Stimulated activated CD4-positive, alpha-beta T cell treated with anti-CD3 and anti-CD28 coated beads, Interleukin-4, amount 100 ng/mL, for 1 hour (primary cell): ENCODE measurements around the gene FUT1.
"Not testable (repeated sequence)": the region's sequence is repeated elsewhere in the genome, so short reads cannot be mapped to it uniquely, and the experiment has no call there.

ENCODE experiments used
- DNase-seq: peaks from one replicate; pipeline ENCODE4 v3.0.0-alpha.2; 2020

FUT1 gene

DNA sequence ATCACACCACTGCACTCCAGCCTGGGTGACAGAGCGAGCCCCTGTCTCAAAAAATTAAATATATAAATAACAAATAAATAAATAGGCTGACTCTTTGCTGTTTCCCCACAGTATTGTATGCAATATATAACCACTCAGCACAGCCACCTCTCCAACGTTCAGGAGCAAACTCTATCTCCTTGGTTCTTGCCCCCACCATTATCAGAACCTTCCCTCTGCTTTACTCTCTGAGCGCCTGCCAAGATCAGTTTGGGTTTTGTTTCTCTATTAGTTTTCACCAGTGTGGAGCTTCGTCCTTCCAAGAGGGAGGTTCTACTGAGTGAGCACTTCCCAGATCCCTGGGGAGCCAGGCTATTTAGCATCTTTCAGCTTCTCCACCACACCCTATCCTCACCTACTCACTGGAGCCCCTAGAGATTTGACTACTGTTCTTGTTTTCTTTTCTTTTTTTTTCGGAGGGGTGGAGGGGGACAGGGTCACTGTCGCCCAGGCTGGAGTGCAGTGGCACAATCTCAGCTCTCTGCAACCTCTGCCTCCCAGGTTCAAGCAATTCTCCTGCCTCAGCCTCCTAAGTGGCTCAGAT is 15.8 kb upstream of the FUT1 start:
- not testable (repeated sequence) for DNase-seq

DNA sequence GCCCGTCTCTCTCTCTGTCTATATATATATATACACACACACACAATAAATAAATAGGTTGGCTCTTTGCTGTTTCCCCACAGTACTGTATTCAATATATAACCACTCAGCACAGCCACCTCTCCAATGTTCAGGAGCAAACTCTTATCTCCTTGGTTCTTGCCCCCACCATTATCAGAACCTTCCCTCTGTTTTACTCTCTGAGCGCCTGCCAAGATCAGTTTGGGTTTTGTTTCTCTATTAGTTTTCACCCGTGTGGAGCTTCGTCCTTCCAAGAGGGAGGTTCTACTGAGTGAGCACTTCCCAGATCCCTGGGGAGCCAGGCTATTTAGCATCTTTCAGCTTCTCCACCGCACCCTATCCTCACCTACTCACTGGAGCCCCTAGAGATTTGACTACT is 13.4 kb upstream of the FUT1 start:
- DNase-seq: not testable (repeated sequence)

DNA sequence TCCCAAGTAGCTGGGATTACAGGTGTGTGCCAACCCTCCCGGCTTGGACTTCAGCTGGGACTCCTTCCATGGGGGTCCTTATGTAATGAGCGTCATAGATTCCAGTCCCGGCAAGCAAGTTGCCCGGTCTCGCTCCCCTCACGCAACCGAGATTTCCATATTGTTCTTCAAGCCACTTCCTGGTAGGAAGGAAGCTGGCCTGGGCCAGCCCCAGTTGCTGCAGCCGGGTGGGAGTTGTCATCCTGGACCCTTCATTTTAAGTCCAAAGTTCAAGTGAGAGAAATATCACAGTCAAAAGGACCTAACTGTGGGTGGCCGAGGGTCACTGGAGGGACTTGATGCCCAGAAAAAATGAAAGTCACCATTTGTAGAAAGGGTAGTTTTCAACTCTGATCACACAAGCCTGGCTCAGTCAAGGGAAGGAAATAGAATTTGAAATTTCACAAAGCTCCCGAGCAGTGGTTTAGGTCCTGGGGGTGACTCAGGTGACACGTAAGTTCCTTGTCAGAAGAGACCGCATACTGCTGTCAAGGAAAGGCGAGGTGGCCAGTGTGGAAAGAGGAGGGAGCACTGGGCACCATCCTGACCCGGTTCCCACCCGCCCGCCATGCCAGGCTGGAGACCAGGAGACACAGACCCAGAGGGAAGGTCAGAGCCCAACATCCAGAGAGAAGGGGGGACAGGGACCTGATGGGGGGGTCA is 8.2 kb upstream of the FUT1 start:
- no peak for DNase-seq

DNA sequence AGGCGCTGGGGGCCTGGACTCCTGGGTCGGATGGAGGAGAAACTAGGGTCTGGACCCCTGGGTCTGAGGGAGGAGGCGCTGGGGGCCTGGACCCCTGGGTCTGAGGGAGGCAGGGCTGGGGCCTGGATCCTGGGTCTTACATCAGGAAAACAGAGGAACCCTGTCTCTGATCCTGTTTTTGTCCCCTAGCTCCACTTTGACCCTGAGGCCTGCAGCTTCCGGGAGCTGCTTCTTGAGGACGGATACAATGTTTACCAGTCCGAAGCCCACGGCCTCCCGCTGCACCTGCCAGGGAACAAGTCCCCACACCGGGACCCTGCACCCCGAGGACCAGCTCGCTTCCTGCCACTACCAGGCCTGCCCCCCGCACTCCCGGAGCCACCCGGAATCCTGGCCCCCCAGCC is 5.3 kb upstream of the FUT1 start:
- DNase-seq: no peak

DNA sequence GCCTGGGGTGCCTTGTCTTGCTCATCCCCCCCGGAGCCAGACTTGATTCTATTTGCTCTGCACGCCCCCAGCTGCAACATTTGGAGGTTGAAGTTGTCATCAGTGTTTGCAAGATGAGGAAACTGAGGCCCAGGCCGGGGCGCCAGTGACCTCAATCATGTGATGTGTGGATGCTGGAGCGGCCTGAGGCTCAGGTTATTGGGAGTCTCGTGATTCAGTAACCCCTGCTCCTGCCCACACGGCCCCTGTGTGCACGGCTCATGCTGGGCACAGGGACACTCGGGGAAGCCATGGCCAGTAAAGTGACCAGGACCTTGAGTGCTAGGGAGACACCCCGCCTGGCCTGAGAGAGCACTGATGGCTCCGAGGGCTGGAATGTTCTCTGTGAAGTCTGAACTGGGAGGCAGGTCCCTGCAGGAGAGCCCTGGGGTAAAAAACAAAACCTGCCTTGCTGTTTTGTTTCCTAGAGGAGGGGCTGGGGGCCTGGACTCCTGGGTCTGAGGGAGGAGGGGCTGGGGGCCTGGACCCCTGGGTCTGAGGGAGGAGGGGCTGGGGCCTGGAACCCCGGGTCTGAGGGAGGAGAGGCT is 4.7 kb upstream of the FUT1 start:
- DNase-seq: no peak

DNA sequence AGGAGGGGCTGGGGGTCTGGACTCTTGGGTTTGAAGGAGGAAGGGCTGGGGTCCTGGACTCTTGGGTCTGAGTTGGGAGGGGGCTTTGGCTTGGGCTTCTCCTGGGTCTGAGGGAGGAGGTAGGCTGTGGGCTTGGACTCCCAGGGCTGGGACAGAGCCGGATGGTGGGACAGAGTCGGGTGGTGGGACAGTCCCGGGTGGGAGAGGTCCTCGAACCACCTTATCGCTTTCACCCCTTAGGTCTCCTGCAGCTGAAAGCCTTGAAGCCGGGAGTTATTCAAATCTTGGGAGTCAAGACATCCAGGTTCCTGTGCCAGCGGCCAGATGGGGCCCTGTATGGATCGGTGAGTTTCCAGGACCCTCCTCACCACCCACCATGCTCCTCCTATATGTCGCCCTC is 4.2 kb upstream of the FUT1 start:
- no peak for DNase-seq

DNA sequence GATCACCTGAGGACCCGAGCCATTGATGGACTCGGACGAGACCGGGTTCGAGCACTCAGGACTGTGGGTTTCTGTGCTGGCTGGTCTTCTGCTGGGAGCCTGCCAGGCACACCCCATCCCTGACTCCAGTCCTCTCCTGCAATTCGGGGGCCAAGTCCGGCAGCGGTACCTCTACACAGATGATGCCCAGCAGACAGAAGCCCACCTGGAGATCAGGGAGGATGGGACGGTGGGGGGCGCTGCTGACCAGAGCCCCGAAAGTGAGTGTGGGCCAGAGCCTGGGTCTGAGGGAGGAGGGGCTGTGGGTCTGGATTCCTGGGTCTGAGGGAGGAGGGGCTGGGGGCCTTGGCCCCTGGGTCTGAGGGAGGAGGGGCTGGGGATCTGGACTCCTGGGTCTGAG is 3.8 kb upstream of the FUT1 start:
- no peak for DNase-seq

DNA sequence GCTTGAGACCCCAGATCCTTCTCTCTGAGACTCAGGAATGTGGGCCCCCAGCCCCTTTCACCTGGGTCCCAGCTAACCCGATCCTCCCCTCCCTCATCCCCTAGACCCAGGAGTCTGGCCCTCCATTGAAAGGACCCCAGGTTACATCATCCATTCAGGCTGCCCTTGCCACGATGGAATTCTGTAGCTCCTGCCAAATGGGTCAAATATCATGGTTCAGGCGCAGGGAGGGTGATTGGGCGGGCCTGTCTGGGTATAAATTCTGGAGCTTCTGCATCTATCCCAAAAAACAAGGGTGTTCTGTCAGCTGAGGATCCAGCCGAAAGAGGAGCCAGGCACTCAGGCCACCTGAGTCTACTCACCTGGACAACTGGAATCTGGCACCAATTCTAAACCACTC is 3.3 kb upstream of the FUT1 start:
- no peak for DNase-seq

DNA sequence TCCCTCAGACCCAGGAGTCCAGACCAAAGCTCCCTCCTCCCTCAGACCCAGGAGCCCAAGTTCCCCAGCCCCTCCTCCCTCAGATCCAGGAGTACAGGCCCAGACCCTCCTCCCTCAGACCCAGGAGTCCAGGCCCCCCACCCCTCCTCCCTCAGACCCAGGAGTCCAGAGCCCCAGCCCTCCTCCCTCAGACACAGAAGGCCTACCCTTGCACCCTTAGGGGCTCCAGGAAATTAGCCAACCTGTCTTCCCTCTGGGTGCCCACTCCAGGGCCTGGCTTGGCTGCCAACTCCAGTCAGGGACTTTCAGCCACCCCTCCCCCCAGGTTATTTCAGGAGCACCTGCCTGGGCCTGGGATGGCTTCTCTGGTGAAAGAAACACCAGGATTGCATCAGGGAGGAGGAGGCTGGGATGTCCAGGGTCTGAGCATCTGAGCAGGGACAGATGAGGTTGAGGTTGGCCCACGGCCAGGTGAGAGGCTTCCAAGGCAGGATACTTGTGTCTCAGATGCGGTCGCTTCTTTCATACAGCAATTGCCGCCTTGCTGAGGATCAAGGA is 2.7 kb upstream of the FUT1 start, which contains the start of gene FGF21:
TSS of gene FGF21 (plus strand) at position 441 of the 558 bp plus-strand sequence. CDS start 713 bp downstream, outside the sequence.
- no peak for DNase-seq

DNA sequence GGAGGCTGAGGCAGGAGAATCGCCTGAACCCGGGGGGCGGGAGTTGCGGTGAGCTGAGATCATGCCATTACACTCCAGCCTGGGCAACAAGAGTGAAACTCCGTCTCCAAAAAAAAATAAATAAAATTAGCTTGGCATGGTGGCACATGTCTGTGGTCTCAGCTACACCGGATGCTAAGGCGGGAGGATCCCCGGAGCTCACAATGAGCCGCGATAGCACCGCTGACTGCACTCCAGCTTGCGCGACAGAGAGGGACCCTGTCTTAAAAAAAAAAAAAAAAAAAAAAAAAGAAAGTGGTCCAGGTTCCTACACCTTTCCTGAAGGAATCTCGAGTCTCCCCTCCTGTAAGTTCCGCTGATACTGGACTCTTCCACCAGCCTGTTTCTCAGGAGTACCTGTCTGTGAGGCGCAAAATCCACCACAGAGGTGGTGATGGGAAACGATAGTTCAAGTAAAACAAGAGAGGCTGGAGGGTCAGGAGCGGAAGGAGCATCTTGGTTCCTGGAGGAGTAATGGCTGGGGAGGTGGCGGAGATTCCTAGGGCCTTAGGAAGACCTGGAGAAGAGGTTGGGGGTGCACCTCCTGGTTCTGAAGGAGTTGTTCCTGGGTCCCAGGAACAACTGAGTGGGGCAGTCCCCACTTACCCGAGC is 471 bp downstream of the FUT1 start:
- DNase-seq: no peak

DNA sequence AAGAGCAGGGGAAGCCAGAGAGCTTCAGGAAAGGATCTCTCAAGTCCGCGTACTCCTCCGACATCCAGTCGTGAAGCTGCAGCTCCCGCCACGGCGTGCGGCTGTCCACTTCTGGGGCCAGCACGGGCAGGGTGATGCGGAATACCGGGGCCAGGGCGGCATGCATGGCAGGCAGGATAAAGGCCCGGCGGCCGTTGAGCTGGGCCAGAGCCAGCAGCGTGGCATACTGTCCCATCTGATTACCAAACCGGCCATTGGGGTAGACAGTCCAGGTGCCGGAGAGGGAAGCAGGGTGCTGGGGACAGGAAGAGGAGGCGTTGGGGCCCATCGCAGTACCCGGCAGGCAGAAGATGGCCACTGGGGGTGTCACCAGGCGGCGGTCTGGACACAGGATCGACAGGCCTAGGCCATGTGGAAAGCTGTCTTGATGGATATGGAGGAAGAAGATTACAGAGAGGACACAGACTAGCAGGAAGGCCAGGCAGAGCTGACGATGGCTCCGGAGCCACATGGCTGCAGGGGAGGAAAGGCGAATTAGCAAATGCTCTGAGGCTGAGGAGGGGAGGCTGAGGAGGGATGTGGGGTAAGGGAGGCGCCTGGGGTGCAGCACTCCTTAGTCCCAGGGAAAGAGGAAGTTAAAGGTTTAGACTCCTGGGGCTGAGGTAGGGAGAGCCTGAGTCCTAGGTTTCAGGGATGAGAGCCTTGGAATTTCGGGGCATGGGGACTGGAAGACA is 1.5 kb downstream of the FUT1 start:
- no peak for DNase-seq

DNA sequence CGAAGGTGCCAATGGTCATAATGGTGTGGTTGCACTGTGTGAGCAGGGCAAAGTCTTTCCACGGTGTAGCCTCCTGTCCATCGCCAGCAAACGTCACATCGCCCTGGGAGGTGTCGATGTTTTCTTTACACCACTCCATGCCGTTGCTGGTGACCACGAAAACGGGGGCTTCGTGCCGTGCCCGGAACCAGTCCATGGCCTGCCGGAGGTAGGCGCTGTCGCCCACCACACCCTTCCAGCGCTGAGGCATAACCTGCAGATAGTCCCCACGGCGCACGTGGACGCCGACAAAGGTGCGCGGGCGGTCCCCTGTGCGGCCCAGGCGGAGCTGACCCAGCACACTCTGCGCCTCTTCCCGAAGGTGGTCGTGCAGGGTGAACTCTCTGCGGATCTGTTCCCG is 2.1 kb downstream of the FUT1 start:
- no peak for DNase-seq

DNA sequence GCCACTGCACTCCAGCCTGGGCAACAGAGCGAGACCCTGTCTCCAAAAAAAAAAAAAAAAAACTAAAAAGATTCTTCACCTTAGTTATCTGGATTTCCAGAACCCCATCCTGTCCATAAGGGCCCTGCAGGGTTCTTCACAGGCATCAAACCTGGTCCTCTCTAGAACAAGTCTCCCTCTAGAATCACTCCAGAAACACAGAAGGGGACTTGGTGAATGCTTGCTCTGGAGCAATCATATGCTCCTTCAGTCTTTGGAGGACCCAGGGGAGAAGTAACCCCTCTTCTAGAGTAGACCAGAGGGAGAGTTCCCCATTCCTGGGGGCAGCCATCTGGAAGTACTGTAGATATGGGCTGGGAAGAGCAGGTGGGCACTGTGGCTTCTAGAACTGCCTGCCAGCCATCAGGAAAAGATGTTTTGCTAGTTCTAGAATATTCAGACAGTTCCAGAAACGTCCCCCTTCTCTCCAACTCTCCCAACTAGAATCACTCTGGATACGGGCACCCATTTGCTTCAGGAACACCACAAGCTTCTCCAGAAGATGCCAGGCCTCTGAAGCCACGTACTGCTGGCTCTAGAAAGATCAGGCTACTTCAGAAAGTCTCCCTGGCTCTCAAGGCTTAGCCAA is 2.8 kb downstream of the FUT1 start:
- no peak for DNase-seq

DNA sequence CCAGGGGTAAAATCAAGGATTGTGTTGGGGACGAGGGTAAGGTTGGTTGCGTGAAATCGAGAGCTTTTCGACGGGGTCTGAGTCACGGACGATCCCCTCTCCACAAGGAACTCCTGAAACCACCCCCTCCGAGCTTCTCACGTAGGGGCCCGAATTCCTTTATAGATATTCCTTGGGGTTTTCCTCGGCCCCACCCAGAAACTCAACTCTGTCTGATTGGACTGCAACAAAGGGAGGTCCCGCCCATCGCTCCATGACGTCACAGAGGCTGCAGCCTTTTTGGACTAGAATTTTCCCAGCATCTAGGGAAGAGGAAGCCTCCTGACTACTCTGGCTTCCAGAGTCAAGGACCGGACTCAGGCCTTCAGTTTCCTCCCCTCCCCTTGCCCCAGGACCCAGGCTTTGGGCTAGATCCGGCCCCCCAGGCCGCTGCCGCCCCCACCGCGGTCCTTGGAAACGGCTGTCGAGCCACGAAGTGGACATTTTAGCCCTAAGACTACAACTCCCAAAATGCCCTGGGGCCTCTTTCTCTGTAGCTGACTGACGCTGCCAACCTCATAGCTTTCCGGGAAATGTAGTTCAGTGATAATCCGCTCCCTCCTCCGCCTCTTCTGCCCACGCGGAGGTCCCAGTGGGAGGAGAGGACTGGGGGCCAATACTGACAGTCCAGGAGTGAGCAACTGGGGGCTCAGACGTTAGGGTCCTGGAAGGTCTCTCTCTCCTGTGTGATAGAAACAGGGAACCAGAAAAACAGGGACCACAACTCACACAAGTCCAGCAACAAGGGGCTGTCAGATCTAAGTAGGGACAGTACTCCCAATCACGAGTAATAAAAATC is 5.5 kb downstream of the FUT1 start, which contains the start of gene IZUMO1:
TSS of gene IZUMO1 (minus strand) at position 172 of the 838 bp plus-strand sequence. CDS start 1,050 bp downstream, outside the sequence.
- DNase-seq: peak; percentile 46

DNA sequence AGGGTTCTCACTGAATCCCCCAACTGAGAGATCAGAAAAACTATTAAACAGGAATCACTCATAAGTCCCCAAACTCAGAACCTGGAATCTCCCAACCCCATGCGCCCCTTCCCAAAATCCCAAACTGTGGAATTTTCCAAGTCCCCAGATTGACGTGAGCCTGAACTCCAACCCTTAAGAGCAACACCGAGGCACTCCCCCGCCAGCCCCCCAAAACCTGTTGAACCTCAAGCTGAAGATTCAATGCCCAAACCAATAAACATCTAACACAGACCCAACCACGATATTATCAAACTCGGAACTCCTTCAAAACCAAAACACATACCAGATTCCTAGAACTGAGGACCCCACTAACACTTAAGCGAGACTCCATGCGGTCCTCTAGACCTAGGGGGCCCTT is 6.3 kb downstream of the FUT1 start:
- no peak for DNase-seq

DNA sequence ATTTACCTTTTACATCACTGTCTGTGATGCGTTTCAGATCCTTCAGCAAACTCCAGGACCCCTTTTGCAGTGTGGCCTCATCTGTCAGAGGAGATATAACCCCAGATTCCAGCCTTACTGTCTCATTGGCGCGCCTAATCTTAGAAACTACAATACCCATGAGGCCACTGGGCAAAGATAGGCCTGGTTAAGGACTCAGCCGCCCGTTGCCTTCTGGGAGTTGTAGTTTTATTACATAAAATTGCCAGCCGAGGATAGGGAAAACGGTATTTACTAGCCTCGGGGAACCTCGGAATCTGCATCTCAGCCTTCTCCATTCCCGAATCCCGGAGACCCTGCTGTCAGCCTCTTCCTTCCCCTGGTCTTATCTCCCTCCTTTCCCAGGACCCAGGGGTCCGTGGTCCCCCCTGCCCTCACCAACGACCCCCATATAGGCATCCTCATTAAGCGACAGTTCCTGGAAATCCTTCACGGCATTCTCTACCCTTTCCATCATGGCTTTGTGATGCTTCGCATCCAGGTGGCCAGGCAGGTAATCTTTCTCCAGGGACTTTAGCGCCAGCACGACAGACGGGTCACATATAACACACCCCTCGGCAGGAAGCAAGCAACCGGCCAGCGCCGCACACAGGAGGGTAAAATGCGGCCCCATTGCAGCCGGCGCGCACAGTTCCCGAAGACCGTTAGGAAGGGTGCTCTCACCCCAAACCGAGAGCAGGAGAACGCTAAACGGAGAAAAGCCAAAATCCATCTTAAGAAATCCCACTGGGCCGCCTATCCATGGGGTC is 7.0 kb downstream of the FUT1 start:
- DNase-seq: peak; percentile 43

DNA sequence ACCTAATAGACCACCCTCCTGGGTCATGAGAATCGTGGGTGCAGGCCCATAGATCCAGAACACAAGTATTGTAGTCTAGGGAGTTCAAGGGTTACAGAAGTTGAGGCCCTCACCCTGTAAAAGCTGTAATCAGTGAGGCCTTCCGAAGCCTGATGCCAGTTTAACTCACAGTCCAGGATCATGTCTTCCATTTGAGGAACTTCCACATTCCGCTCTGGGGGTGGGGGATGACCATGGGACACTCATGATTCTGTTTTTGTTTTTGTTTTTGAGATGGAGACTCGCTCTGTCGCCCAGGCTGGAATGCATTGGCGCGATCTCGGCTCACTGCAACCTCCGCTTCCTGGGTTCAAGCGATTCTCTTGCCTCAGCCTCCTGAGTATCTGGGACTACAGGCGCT is 10.3 kb downstream of the FUT1 start:
- no peak for DNase-seq

DNA sequence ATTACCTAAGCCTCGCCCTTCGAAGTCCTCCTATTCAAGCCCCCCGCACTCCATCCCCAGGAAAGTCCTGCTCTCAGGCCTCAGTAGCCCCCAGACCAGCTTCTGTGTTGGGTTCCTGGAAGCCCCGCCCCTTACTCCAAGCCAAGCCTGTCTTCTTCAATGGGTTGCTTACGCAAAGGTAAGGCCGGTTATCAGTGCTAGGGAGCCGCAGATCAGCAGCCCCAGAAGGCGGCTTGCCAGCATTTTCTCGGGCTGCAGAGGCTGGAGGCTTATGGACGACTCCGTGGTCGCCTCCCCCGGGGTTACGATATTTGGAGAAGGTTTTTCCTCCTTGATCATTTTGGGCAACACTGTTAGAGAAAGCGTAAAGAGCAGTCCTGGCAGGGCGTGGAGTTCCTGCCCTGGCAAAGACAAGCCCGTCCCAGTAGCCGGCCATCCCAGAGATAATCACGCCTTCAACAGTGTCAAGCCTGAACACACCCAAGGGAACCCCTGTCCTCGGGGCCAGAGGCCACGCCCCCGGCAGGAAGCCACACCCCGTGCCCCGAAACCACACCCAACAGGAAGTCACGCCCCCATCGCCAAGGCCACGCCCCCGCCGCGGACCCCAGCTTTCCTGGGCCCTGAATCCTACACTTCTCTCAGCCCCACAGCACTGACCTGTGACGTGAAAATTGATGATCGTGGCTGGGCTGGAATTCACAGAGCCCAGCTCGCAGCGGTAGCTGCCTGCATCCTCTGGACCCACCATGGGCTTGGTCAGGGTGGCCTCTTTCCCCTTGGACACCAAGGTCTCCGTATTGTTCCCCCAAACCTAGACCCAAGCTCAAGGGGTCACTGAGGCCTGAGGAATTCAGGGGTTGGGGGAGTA is 11.1 kb downstream of the FUT1 start:
- DNase-seq: peak; percentile 42
